Activated T-helper 1 cell treated with anti-CD3 and anti-CD28 coated beads, Interleukin-2, amount 50 U/mL, for 16 hours (primary cell): ENCODE results near the gene DOCK1.

Experiments used
- DNase-seq, 2 donors: peaks; one replicate each; pipeline ENCODE4 v3.0.0-alpha.2; 2020; ENCODE audit warnings: low read depth in 1 of 2, low spot score in 1 of 2

The DOCK1 gene

DNA sequence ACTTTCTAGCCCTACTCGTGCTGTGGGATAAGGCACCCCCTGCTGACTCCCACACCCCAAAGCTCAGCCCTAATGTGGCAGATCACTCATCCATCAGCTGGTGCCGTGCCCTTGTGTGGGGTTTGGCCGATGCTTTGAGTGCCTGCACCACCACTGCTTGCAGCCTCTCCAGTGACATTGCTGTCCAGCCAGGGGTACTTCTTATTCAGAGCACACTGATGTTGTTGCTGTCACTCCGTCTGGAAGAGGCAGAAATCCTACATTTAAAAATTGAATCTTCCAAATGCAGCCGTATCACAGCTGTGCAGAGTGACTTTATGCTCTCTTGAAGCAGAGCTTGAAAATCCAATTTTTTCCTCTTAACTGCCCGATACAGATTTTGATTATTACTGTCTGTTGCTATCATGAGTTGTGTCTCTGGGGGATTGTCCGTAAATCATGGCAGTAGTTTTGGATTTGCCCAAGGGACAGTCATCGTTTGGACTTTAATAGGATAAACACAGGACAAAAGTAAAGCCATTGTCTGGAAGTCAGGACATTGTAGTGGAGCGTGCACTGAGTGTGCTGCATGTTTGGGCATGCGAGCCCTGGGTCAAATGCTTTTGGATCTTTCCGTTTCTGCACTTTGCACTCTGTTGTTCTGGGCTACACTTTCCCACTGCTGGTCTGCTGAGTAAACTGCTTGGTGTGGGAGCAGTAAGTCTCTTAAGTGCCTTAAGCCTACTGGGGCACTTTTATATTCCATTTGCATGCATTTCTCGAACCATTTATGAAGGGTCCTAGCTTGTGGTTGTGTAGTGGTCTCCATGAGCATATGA lies 128.2 kb downstream of the DOCK1 start:
- no peak for DNase-seq

DNA sequence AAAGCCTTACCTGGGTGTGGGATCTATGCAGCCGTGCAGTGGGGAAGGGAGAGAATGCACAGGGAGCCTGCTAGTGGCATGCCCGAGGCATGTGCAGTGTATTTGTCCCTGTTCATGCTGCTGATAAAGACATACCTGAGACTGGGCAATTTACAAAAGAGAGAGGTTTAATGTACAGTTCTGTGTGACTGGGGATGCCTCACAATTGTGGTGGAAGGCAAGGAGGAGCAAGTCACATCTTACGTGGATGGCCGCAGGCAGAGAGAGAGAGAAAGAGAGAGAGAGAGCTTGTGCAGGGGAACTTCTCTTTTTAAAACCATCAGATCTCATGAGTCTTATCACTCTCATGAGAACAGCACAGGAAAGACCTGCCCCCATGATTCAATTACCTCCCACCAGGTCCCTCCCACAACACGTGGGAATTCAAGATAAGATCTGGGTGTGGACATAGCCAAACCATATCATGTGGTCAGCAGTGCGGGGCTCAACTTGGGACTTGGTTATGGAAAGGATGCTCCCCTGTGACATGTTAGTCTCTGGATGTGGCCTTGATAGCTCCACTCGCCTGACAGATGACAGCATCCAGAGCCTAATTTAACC lies 128.9 kb downstream of the DOCK1 start:
- DNase-seq, result no peak

- DNase-seq, result no peak
These were observed 129.6 kb downstream of the DOCK1 start for GRCh38 chr10:127034790-127035189.

DNA sequence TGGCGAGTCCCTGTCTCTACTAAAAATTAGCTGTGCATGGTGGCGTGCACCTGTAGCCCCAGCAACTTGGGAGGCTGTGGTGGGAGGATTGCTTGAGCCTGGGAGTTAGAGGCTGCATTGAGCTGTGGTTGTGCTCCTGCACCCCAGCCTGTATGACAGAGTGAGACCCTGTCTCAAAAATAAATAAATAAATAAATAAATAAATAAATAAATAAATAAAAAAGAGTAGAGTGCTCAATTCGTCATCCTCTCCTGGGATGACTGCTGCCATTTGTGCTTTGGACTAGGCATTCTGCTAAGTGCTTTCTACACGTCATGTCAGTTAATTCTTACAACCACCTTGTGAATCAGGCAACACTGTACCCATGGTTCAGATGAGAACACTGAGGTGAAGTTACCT lies 130.6 kb downstream of the DOCK1 start:
- DNase-seq, result no peak

DNA sequence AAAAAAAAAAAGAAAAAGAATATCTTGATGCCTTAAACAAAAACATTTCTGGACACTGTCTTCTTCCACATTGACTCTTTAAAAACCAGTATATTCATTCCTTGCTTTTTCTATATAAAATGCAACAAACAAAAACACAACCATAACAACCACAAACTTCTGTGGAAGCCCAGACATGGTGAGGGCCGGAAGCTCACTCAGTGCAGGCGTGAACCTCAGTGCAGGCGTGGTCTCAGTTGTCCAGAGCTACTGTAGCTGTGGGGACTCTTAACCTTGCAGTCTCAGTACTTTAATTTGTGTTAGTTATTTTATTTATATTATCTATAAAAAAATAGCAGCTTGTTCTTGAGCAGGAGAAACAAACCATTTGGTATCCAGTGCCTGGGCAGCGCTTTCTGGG lies 131.8 kb downstream of the DOCK1 start:
- no peak for DNase-seq

- DNase-seq, result no peak
These were observed 134.2 kb downstream of the DOCK1 start for GRCh38 chr10:127039435-127039834.

DNA sequence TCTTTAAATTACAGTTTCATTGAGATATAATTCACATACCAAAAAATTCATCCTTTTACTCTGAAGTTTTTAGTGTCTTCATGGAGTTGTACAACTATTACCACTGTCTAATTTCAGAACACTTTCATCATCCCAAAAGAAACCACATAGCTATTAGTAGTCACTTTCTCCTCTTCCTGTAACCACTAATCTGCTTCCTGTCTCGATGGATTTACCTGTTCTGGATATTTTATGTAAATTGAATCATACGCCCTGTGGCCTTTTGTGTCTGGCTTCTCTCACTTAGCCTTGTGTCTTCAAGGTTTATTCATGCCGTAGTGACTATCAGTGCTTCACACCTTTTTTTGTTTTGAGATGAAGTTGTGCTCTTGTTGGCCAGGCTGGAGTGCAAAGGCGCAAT lies 135.5 kb downstream of the DOCK1 start:
- DNase-seq, result no peak

DNA sequence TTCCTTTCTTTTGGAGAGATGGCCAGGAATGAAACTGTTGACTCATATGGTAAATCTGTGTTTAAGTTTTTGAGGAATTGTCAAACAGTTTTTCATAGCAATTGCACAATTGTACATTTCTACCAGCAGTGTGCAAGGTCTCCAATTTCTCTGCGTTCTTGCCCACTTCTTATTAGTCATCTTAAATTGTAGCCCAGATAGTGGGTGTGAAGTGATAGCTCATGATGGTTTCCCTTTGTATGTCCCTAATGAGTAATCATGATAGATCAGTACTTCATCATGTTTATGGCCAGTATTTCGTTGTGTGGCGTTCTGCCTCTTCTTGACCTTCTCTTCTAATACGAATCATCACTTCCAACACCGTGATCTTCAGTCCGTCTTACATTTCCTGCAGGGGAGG lies 136.3 kb downstream of the DOCK1 start:
- DNase-seq, result no peak

DNA sequence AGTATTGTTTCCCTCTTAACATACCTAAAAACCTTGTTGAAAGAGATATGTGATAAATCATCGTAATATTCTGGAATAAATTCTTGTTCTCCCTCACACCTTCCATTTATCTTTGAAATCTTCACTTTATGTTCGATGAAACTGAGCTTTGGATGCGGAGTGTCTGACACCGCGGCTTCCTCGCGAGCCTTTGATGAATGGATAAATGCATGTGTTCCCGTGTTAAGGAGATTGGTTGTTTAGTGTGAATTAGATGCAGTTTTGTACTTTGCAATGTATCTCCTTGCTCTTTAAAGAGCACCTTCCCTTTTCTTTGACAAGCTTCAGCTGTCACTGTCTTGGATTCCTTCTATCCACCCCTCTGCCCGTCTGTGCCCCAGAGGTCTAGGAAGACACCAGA lies 138.1 kb downstream of the DOCK1 start:
- DNase-seq, result no peak

GRCh38 chr10:127044186-127044585 lies 139.0 kb downstream of the DOCK1 start:
- no peak for DNase-seq

DNA sequence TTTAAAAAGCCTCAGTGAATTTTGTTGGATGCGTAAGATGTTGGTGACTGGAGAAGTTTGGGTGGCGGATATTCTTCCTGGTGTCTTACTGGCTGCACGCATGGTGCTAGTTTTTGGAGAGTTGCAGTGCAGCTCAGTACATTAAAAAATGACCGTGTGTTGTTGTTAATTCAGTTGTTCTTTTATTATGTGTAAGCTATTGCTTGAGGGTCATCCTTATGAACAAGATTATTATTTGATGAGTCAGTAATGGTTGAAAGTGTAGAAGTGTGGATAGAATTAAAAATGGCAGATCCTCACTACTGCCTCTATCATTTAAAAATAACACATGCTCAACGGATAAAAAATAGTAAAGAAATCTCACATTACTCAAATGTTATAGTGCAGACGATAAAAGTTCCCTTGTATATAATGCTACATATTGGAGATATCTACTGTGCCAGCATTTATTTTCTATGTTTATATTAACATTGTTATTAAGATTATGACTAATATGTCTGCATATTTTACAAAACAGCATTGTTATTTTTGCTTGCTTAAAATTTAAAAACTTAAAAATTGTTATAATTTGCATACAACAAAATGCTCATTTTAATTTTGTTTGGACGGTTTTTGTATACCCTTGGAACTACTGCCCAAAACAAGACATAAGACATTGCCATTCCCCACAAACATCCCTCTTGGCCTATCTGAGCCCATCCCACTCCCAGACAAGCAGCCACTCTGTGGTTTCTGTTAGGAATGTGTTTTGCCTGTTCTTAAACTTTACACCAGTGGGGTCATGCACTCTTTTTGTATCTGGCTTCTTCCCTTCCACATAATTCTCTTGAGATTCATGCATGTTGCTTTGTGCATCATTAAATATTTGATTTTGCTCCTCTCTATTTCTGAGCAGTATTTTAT lies 142.0 kb downstream of the DOCK1 start:
- no peak for DNase-seq

DNA sequence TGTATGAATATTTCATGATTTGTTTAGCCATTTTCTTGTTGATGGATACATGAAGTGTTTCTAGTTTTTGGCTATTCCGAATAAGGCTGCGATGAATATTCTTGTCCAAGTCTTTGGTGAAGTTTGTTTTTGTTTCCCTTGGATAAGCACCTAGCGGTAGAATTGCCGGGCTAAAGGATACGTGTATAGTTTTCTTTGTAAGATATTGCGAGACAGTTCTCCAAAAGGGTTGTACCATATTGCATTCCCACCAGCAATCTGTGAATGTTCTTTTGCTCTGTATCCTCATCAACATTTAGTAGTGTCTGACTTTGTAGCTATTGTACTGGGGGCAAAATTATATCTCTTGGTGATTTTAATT lies 142.6 kb downstream of the DOCK1 start:
- no peak for DNase-seq

DNA sequence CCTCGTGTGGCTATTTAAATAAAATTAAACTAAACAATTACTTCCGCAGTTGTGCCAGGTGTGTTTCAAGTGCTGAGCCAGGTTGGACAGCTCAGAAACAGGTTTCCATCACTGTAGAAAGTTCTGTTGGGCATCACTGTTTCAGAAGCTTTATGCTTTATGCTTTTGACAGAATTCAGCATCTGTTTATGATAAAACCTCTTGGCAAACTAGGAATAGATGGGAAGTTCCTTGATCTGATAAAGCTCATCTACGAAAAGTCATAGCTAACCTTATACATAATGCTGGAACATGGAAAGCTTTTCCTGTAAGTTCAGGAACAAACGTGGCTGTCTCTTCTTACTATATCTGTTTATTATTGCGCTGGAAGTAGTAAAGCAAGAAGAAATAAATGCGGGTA lies 143.4 kb downstream of the DOCK1 start:
- no peak for DNase-seq

DNA sequence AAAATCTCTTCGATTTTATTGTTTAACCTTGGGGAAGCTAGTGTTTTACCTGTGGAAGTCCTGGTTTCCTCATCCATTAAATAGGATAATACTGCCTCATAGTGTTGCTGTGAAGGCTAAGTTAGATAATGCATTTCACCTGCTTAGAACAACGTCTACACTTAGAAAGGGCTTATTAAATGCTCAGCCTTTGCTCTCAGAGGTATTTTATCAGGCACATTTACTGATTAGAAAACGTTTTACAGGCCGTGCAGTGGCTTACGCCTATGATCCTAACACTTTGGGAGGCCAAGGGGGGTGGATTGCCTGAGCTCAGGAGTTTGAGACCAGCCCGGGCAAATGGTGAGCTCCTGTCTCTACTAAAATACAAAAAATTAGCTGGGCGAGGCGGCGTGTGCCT lies 146.8 kb downstream of the DOCK1 start:
- no peak for DNase-seq

DNA sequence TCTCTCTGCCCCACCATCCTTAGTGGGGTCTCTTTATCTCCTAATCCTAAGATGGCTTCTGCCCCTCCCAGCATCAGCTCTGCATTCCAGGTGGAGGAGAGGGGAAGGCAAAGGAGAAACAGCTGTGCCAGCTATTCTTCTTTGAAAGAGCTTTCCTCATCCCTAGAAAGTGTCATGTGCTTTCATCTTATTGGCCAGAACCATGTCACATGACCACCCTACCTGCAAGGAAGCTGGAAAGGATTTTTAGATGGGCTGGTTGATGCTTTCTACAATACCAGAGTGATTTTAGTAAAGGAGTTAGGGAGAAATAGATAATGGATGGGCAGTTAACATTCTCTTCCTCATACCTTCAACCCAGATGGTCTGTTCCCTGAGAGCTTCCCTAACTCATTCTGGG lies 150.0 kb downstream of the DOCK1 start:
- DNase-seq, result no peak

- no peak for DNase-seq
These were observed 154.1 kb downstream of the DOCK1 start for GRCh38 chr10:127059314-127059713.

GRCh38 chr10:127063762-127064161 lies 158.5 kb downstream of the DOCK1 start:
- DNase-seq, result no peak

DNA sequence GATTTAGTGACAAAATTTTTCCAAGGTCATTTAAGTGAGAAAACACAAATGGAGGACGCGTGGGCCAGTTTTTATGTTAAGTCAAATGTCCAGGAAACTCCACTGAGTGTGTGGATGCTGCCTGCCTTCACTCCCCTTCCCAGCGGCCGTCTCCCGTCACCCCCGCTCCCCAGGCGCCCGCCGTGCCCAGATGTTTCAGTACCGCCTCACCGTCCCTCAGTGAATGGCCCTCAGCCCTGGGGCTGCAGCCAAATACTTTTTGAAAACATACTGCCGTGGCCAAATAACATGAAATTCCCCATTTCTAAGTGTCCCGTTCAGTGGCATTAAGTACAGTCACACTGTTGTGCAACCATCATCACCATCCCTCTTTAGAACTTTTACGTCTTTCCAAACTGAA lies 159.2 kb downstream of the DOCK1 start:
- no peak for DNase-seq

- no peak for DNase-seq
These were observed 162.4 kb downstream of the DOCK1 start for GRCh38 chr10:127067542-127068194.

DNA sequence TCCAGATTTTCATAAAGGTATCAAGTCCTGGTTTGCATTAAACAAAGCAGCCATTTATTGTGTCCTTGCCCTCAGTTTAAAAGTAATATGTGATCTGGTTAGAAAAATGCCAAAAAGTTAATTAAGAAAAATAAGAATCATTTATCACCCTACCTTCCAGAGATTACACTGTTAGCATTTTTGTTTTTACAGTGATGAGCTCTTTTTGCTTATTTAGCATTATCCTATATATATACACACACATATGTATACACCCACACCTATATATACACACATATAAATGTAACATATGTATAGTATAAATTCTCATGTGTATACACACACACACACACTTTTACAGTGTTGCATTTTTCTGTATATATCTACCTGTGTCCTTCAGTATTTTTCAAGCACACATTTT lies 163.3 kb downstream of the DOCK1 start:
- DNase-seq, result no peak

- no peak for DNase-seq
These were observed 164.2 kb downstream of the DOCK1 start for GRCh38 chr10:127069436-127069835.

DNA sequence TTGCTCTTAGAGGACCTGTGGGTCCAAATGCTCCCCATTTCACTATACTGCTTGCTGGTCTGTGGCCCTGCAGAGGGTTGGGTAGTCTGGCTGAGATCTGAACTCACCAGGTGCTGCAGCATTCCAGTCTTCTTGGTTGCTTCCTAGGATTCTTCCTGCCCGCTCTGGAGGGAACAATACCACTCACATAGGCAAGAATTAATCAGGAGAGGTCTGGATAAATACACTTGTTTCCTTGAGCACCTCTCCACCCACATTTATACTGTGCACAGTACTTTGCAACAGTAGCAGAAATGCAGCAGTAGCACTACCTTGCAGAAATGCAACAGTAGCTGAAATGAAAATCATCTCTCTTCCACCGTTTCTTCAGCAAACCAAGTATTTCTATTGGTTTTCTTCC lies 165.9 kb downstream of the DOCK1 start:
- no peak for DNase-seq
